ENCODE data around the gene SLC17A9.

DNA sequence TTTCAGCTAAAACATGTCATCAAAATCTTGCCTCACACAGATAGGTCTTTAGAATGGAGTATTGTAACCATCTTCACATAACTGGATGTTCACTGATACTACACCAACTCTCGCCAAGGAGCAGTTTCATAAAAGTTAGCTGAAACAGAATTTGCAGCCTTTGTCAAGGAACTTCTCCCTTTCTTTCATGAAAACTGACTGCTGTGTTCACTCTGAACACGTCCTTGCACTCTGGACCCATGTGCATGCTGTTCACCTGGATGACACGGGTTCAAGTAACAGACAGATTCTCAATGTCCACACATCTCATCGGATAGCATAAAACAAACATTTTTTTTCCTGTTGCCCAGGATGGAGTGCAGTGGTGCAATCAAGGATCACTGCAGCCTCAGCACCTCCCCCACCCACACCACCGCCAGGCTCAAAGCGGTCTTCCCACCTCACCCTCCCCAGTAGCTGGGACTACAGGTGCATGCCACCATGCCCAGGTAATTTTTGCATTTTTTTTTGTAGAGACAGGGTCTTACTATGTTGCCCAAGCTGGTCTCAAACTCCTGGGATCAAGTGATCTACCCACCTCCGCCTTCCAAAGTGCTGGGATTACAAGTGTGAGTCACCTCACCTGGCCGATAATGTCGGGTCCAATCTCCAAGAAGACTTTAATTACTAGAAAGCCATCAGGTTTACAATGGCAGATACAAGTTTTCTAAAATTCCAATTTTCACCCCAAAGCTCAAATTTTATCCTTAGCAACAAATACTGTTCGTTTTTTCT is 35.6 kb upstream of the SLC17A9 start:
- TF ChIP-seq, protein P1, sequence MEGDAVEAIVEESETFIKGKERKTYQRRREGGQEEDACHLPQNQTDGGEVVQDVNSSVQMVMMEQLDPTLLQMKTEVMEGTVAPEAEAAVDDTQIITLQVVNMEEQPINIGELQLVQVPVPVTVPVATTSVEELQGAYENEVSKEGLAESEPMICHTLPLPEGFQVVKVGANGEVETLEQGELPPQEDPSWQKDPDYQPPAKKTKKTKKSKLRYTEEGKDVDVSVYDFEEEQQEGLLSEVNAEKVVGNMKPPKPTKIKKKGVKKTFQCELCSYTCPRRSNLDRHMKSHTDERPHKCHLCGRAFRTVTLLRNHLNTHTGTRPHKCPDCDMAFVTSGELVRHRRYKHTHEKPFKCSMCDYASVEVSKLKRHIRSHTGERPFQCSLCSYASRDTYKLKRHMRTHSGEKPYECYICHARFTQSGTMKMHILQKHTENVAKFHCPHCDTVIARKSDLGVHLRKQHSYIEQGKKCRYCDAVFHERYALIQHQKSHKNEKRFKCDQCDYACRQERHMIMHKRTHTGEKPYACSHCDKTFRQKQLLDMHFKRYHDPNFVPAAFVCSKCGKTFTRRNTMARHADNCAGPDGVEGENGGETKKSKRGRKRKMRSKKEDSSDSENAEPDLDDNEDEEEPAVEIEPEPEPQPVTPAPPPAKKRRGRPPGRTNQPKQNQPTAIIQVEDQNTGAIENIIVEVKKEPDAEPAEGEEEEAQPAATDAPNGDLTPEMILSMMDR (IDR thresholded peaks at IDR 0.05): no peak
- TF ChIP-seq POLR2A (IDR thresholded peaks at IDR 0.05): no peak

Measured in adrenal gland (tissue), 5 donors.